ENCODE data around the gene TANGO6.

GRCh38 chr16:69114346-69114975 lies 271.1 kb downstream of the TANGO6 start:
- TF ChIP-seq EZH2phosphoT487 (IDR thresholded peaks at IDR 0.05; ENCODE audit: borderline replicate concordance, low read length): no peak
- no peak for TF ChIP-seq CTCF (IDR thresholded peaks at IDR 0.05; ENCODE audit: low read depth, low read length, poor library complexity, severe bottlenecking)

Measured in DOHH2 (cell line).